Measurements from ENCODE around the gene SNAP23.
A peak's percentile ranks its signal among the peaks of the same experiment; 100 is the strongest.

Gene SNAP23

DNA sequence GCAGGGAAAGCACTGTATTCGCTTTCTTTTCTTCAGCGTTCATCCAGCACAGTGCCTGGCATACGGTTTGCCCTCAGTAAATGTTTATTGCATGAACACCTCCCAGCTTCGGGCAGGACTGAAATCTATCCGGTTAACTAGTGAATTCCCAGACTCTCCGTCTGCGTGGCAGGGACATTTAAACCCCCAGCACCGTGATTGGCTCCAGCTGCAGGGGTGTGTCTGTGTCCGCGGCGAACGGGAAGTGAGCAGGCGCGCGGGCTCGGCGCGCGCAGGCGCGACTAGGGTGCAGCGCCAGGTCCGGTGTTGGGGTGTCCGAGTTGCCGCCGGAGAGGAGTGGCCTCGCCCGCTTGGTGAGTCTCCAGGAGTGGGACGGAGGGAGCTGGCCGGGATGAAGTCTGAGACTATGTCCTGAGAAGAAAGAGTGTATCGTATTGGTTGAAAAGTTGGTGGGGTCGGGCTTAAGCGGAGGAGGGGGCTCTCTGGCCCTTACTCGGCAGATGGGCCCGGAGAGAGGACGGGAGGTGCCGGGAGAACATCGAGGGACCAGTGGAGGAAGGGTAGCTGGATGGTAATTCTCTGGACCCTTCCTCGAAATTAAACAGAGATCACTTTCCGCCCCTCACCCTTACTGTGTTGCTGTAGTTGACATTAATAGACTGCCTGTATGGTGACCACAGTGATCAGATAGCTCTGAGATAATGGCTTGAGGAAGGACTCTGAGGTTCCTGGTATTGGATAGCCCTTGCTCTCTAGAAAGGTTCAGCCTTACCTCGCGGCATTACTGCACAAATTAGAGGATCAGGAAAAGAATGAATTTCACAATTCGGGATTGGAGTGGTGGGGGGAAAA lies at the start of gene SNAP23:
SNAP23 (plus strand) TSS at position 274 of the 852 bp plus-strand sequence. CDS start 16,213 bp downstream, outside the sequence.
- H3K27ac ChIP-seq (ENCODE audit: low read length) = peak within 1 kb of the TSS; percentile 99
- peak within 1 kb of the TSS; percentile 73 to 96 for H3K4me3 ChIP-seq (ENCODE audit: low read depth in 1 of 2, low read length in 2 of 2)
- H3K36me3 ChIP-seq (ENCODE audit: control insufficient read depth in 1 of 2, insufficient read depth in 2 of 2, low read length in 2 of 2) = peaks cover 0 to 3% of the 10 kb centered on the region in 2 donors
- no peaks in the 10 kb centered on the region for H3K27me3 ChIP-seq (ENCODE audit: low read depth, low read length)
- H3K9me3 ChIP-seq (ENCODE audit: control insufficient read depth in 1 of 2, low read length in 2 of 2) = no peaks in the 10 kb centered on the region
- peaks cover 5 to 35% of the 10 kb centered on the region in 2 donors for H3K4me1 ChIP-seq (ENCODE audit: control insufficient read depth in 1 of 2, insufficient read depth in 2 of 2, low read length in 2 of 2)

GRCh38 chr15:42447599-42447998 lies 47.8 kb upstream of the SNAP23 start:
- Histone ChIP-seq H3K4me1 (ENCODE audit: control insufficient read depth in 1 of 2, insufficient read depth in 2 of 2, low read length in 2 of 2) (peaks cover 0 to 4% of the 10 kb centered on the region in 2 donors), H3K9me3 (ENCODE audit: control insufficient read depth in 1 of 2, low read length in 2 of 2) (no peaks in the 10 kb centered on the region), H3K36me3 (ENCODE audit: control insufficient read depth in 1 of 2, insufficient read depth in 2 of 2, low read length in 2 of 2) (peaks cover 52 to 72% of the 10 kb centered on the region in 2 donors), H3K27me3 (ENCODE audit: low read depth, low read length) (no peaks in the 10 kb centered on the region), H3K4me3 (ENCODE audit: low read depth in 1 of 2, low read length in 2 of 2) (no peak overlapping the region), H3K27ac (ENCODE audit: low read length) (no peak overlapping the region)

GRCh38 chr15:42448281-42448680 lies 47.2 kb upstream of the SNAP23 start:
- peaks cover 52 to 72% of the 10 kb centered on the region in 2 donors for H3K36me3 ChIP-seq (ENCODE audit: control insufficient read depth in 1 of 2, insufficient read depth in 2 of 2, low read length in 2 of 2)
- H3K27me3 ChIP-seq (ENCODE audit: low read depth, low read length) = no peaks in the 10 kb centered on the region
- no peaks in the 10 kb centered on the region for H3K9me3 ChIP-seq (ENCODE audit: control insufficient read depth in 1 of 2, low read length in 2 of 2)
- no peak overlapping the region for H3K27ac ChIP-seq (ENCODE audit: low read length)
- no peak overlapping the region for H3K4me3 ChIP-seq (ENCODE audit: low read depth in 1 of 2, low read length in 2 of 2)
- H3K4me1 ChIP-seq (ENCODE audit: control insufficient read depth in 1 of 2, insufficient read depth in 2 of 2, low read length in 2 of 2) = peaks cover 0 to 4% of the 10 kb centered on the region in 2 donors

GRCh38 chr15:42449770-42450424 lies 45.5 kb upstream of the SNAP23 start:
- H3K4me1 ChIP-seq (ENCODE audit: control insufficient read depth in 1 of 2, insufficient read depth in 2 of 2, low read length in 2 of 2) = peaks cover 0 to 4% of the 10 kb centered on the region in 2 donors

GRCh38 chr15:42450425-42450790 lies 45.0 kb upstream of the SNAP23 start:
- H3K27ac ChIP-seq (ENCODE audit: low read length) = no peak overlapping the region
- H3K4me1 ChIP-seq (ENCODE audit: control insufficient read depth in 1 of 2, insufficient read depth in 2 of 2, low read length in 2 of 2) = peaks cover 0 to 4% of the 10 kb centered on the region in 2 donors
- no peaks in the 10 kb centered on the region for H3K9me3 ChIP-seq (ENCODE audit: control insufficient read depth in 1 of 2, low read length in 2 of 2)
- H3K4me3 ChIP-seq (ENCODE audit: low read depth in 1 of 2, low read length in 2 of 2) = no peak overlapping the region
- no peaks in the 10 kb centered on the region for H3K27me3 ChIP-seq (ENCODE audit: low read depth, low read length)
- peaks cover 43 to 58% of the 10 kb centered on the region in 2 donors for H3K36me3 ChIP-seq (ENCODE audit: control insufficient read depth in 1 of 2, insufficient read depth in 2 of 2, low read length in 2 of 2)

More at GRCh38 chr15:42449770-42450424, 45.5 kb upstream of the SNAP23 start:
- no peaks in the 10 kb centered on the region for H3K27me3 ChIP-seq (ENCODE audit: low read depth, low read length)
- no peak overlapping the region for H3K4me3 ChIP-seq (ENCODE audit: low read depth in 1 of 2, low read length in 2 of 2)
- H3K27ac ChIP-seq (ENCODE audit: low read length) = no peak overlapping the region
- H3K9me3 ChIP-seq (ENCODE audit: control insufficient read depth in 1 of 2, low read length in 2 of 2) = no peaks in the 10 kb centered on the region
- peaks cover 46 to 64% of the 10 kb centered on the region in 2 donors for H3K36me3 ChIP-seq (ENCODE audit: control insufficient read depth in 1 of 2, insufficient read depth in 2 of 2, low read length in 2 of 2)

- H3K27ac ChIP-seq (ENCODE audit: low read length) = no peak overlapping the region
- no peak overlapping the region for H3K4me3 ChIP-seq (ENCODE audit: low read depth in 1 of 2, low read length in 2 of 2)
- no peaks in the 10 kb centered on the region for H3K9me3 ChIP-seq (ENCODE audit: control insufficient read depth in 1 of 2, low read length in 2 of 2)
- no peaks in the 10 kb centered on the region for H3K27me3 ChIP-seq (ENCODE audit: low read depth, low read length)
- peaks cover 27 to 42% of the 10 kb centered on the region in 2 donors for H3K36me3 ChIP-seq (ENCODE audit: control insufficient read depth in 1 of 2, insufficient read depth in 2 of 2, low read length in 2 of 2)
- H3K4me1 ChIP-seq (ENCODE audit: control insufficient read depth in 1 of 2, insufficient read depth in 2 of 2, low read length in 2 of 2) = peaks cover 0 to 13% of the 10 kb centered on the region in 2 donors
Measured at GRCh38 chr15:42453826-42454225, 41.6 kb upstream of the SNAP23 start.

DNA sequence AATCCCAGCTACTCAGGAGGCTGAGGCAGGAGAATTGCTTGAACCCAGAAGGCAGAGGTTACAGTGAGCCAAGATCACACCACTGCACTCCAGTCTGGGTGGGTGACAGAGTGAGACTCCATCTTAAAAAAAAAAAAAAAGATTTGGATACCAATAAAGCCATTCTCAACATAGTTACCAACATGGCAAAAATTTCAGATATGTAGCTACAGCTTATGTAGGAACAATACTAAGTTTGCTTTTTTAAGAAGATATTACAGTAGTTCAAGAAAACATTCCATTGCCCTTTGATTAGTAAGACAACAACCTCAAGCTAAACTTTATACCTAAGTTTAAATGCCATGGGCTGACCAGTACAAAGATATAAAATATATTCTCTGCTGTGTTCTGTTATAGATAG lies 38.9 kb upstream of the SNAP23 start:
- H3K4me1 ChIP-seq (ENCODE audit: control insufficient read depth in 1 of 2, insufficient read depth in 2 of 2, low read length in 2 of 2) = peaks cover 0 to 9% of the 10 kb centered on the region in 2 donors
- peak overlapping the region; percentile 12 to 58 for H3K4me3 ChIP-seq (ENCODE audit: low read depth in 1 of 2, low read length in 2 of 2)
- peak overlapping the region; percentile 60 for H3K27ac ChIP-seq (ENCODE audit: low read length)
- H3K9me3 ChIP-seq (ENCODE audit: control insufficient read depth in 1 of 2, low read length in 2 of 2) = no peaks in the 10 kb centered on the region
- no peaks in the 10 kb centered on the region for H3K27me3 ChIP-seq (ENCODE audit: low read depth, low read length)
- peaks cover 3 to 18% of the 10 kb centered on the region in 2 donors for H3K36me3 ChIP-seq (ENCODE audit: control insufficient read depth in 1 of 2, insufficient read depth in 2 of 2, low read length in 2 of 2)

GRCh38 chr15:42456971-42457370 lies 38.5 kb upstream of the SNAP23 start:
- H3K27me3 ChIP-seq (ENCODE audit: low read depth, low read length) = no peaks in the 10 kb centered on the region
- no peaks in the 10 kb centered on the region for H3K9me3 ChIP-seq (ENCODE audit: control insufficient read depth in 1 of 2, low read length in 2 of 2)
- H3K4me1 ChIP-seq (ENCODE audit: control insufficient read depth in 1 of 2, insufficient read depth in 2 of 2, low read length in 2 of 2) = peaks cover 0 to 9% of the 10 kb centered on the region in 2 donors
- peak overlapping the region; percentile 60 for H3K27ac ChIP-seq (ENCODE audit: low read length)
- peaks cover 0 to 17% of the 10 kb centered on the region in 2 donors for H3K36me3 ChIP-seq (ENCODE audit: control insufficient read depth in 1 of 2, insufficient read depth in 2 of 2, low read length in 2 of 2)
- H3K4me3 ChIP-seq (ENCODE audit: low read depth in 1 of 2, low read length in 2 of 2) = peak overlapping the region; percentile 12 to 58

DNA sequence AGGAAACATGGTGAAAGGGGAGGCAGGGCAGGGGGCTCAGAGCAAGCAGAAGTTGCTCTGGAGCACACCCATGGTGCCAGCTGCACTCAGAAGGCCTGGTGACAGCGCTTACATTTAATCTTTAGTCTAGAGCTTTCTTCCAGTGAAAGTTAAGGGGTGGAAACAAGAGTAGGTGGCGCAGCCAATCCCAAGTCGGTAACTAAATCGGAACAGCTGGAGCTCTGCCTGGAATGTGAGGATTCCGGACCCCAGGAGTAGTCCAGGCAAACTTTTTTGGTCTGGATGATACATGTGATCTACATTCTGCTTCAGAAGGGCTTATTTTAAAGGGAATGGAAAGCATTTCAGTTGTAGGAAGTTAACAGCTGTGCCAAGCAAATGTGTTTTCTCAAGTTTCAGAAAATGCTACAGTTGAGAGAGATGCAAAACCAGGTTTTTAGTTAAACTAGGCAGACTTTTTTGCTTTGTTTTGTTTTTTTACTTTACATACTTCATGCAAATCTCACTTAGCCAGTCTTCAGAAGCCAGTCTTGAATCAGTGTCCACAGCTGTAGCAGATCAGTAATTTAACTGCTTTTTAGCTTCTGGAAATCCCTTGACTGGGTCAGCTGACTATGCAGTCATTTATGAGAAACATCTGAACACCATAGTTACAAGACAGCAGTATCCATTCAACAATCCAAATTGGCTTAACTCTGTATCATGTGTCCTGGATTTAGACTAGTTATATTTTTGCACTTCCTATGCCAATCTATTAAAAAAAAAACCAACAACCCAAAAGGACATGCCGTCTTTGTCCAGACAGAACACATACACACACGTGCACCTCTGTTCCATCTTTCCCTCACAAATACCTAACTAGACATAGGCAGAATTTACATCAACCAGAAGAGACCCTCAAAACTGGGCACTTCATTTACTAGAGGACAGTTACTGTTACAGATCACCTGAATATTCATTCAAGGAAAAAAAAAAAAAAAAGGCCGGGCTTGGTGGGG lies 37.7 kb upstream of the SNAP23 start:
- peaks cover 0 to 17% of the 10 kb centered on the region in 2 donors for H3K36me3 ChIP-seq (ENCODE audit: control insufficient read depth in 1 of 2, insufficient read depth in 2 of 2, low read length in 2 of 2)
- peak overlapping the region; percentile 12 to 58 for H3K4me3 ChIP-seq (ENCODE audit: low read depth in 1 of 2, low read length in 2 of 2)

DNA sequence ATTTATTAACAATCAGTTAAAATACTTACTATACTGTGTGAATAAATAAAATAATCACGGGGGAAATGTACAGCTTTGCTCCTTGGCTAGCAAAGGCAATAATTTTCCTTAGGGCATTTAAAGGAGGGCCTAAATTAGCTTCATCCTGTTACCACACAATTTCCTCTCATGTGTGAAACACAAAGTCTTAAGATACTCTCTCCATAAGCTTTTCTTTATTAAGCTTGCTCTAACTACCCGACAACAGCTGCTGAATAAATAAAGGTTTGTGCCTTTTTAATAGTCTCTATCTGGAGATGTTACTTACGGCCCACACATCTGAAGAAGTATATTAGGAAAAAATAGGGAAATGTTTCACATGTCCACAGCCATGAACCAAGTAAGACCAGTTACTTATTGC lies 34.2 kb upstream of the SNAP23 start:
- Histone ChIP-seq H3K27me3 (ENCODE audit: low read depth, low read length) (no peaks in the 10 kb centered on the region), H3K9me3 (ENCODE audit: control insufficient read depth in 1 of 2, low read length in 2 of 2) (no peaks in the 10 kb centered on the region), H3K27ac (ENCODE audit: low read length) (no peak overlapping the region), H3K4me1 (ENCODE audit: control insufficient read depth in 1 of 2, insufficient read depth in 2 of 2, low read length in 2 of 2) (peaks cover 0 to 9% of the 10 kb centered on the region in 2 donors), H3K36me3 (ENCODE audit: control insufficient read depth in 1 of 2, insufficient read depth in 2 of 2, low read length in 2 of 2) (peaks cover 6 to 17% of the 10 kb centered on the region in 2 donors), H3K4me3 (ENCODE audit: low read depth in 1 of 2, low read length in 2 of 2) (no peak overlapping the region)

More for the DNA sequence above, 37.7 kb upstream of the SNAP23 start:
- Histone ChIP-seq H3K27me3 (ENCODE audit: low read depth, low read length) (no peaks in the 10 kb centered on the region), H3K4me1 (ENCODE audit: control insufficient read depth in 1 of 2, insufficient read depth in 2 of 2, low read length in 2 of 2) (peaks cover 0 to 9% of the 10 kb centered on the region in 2 donors), H3K9me3 (ENCODE audit: control insufficient read depth in 1 of 2, low read length in 2 of 2) (no peaks in the 10 kb centered on the region), H3K27ac (ENCODE audit: low read length) (peak overlapping the region; percentile 60)

Data from muscle layer of duodenum (tissue), 2 donors.